ENCODE data around the gene MSTO1.
"Not testable (repeated sequence)": the region's sequence is repeated elsewhere in the genome, so short reads cannot be mapped to it uniquely, and the experiment has no call there.

Gene MSTO1

DNA sequence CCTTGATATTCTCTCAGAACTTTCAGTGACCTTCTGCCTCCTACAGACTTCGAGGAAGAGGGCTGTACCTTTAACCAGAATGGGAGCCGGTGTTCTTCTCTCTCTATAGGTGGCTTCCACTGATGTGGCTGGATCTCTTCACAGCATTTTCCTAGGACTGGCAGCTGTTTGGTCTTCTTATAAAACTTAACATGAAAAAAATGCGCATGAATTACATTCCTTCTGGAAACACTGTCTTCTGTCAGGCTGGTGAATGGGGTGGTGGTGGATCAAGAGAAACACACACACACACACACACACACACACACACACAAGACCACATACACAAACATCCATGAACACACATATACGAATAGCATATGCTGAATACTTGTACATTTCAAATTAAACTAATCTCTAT lies 51.2 kb downstream of the MSTO1 start:
- DNase-seq (ENCODE audit: low read depth, low spot score); H3K4me3 ChIP-seq (ENCODE audit: low read length): not testable (repeated sequence)

All from Jurkat, Clone E6-1 (cell line).